Measurements from ENCODE around the gene EXOC7. TPM values are rescaled to one million over a fixed set of nuclear protein-coding genes. Genes with fewer than 3 reads are reported as not detected.
A peak's percentile ranks its signal among the peaks of the same experiment; 100 is the strongest.
"Not testable (repeated sequence)": the region's sequence is repeated elsewhere in the genome, so short reads cannot be mapped to it uniquely, and the experiment has no call there.

EXOC7 gene
- total RNA-seq, 1 experiment from 2014 or later = 51.4 TPM

DNA sequence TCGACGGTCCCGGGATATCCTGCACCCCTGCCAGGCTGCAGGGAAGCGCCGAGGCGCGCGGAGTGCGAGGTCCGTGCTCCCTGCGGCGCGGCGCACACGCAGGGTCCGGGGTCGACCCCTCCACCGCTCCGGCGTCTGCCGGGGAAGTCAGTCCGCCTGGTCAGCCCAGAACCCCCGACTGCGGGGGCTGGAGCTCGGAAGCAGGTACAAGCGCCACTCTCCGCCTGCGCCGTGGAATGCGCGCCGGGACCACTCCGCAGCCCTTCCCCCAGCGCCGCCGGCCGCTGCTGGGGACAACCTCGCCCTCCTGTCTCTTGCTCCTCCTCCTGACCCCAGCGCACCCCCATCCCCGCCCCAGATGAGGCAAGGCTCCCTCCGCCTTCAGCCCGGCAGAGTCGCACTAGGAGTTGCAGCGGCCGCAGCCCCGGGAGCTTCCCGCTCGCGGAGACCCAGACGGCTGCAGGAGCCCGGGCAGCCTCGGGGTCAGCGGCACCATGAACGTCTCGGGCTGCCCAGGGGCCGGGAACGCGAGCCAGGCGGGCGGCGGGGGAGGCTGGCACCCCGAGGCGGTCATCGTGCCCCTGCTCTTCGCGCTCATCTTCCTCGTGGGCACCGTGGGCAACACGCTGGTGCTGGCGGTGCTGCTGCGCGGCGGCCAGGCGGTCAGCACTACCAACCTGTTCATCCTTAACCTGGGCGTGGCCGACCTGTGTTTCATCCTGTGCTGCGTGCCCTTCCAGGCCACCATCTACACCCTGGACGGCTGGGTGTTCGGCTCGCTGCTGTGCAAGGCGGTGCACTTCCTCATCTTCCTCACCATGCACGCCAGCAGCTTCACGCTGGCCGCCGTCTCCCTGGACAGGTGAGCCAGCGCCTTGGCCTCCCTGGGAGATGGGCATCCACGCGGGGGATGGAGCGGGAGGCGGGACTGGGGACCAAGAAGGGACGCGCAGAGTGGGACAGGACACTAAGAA lies 28.9 kb downstream of the EXOC7 start, which contains the start of gene GALR2:
Gene GALR2 (plus strand): TSS at position 392 of the 974 bp plus-strand sequence. CDS start 103 bp downstream, at position 495.
- DNase-seq (ENCODE audit: low spot score) = no peak

DNA sequence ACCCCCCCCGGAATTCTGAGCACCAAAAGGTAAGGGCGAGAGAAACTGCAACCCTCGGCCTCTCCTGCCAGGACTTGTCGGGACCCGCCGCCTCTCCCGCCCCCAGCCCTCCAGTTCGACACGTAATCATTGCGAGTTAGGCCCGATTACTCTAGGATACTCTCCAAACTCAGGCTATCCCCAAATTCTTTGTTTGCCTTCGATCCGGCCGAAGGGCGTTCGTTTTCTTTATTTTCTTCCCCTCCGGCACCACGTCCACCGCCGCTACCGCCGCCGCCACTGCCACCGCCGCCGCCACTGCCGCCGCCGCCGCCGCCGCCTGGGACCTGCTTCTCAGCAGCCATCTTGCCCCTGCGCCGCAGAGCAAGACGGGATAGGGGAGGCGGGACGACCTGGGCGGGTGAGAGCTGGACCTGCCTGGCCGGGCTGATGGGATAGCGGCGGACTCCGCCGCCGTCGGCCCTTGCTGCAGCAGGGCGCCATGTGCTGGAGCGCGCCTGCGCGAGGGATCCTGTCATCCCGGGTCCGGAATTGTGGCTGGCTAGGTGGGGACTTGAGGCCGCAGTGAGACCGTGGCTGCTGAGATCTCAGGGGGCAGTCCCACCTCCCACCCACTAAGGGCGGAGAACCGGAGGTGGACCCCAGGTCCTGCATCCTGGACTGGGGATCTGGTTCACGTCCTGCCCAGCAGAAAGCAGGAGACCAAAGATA lies 31.3 kb downstream of the EXOC7 start, which contains the start of gene SRP68:
Gene SRP68 (minus strand): TSS at position 370 of the 711 bp plus-strand sequence. CDS start 26 bp downstream, at position 344.
- peak; percentile 92 for DNase-seq (ENCODE audit: low spot score)

- DNase-seq (ENCODE audit: low spot score) = no peak
Measured at GRCh38 chr17:76071531-76072147, 31.9 kb downstream of the EXOC7 start.

GRCh38 chr17:76065775-76066174 lies 37.8 kb downstream of the EXOC7 start:
- DNase-seq (ENCODE audit: low spot score) = no peak

DNA sequence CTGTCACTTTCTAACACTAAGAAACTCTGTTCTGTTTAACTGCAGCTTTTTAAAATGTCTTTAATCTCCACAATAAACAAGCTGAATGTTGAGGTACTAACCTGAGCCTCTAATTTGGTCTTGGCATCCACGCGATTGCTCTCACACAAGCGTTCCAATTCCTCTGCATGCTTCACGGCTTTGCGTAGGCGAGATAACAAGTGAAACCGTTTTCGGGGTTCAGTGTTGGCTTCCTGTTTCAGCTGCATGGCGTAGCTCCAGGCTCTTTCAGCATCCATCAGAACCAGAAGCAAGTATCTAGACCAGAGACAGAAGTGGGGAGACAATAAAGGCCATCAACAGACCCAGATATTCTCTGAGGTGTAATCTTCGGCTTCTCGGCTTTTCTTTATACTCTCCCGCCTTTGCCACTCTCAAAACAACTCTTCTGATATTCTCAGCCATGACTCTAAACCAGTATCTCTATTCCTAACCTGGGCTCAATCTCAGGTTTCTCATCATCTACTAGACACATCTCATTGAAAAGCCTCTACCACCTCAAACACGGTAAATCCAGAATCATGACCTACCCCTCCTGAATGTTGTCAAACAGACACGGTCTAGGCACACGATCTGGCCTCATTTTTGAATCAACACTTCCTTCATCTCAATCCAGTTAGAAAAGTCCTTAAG lies 39.6 kb downstream of the EXOC7 start:
- DNase-seq (ENCODE audit: low spot score) = no peak

GRCh38 chr17:76058264-76058663 lies 45.3 kb downstream of the EXOC7 start:
- DNase-seq (ENCODE audit: low spot score) = not testable (repeated sequence)

- DNase-seq (ENCODE audit: low spot score) = no peak
Measured at GRCh38 chr17:76056882-76057281, 46.7 kb downstream of the EXOC7 start.

DNA sequence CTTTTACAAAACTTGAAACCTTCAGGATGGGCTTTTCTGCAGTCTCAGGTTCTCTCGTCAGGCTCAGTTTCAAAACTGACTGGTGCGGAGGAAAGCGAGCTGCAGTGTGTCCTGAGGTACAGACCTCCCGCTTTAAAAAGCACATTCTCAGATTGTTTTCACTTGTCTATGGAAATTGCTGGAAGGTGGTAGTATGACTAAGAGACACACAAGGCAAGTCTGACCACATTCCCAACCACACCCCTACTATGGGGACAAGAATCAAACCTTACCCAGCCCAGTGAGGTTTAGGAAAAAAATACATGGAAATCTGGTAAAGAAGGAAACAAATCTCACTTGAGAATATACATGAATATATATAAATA lies 49.5 kb downstream of the EXOC7 start:
- no peak for DNase-seq (ENCODE audit: low spot score)

DNA sequence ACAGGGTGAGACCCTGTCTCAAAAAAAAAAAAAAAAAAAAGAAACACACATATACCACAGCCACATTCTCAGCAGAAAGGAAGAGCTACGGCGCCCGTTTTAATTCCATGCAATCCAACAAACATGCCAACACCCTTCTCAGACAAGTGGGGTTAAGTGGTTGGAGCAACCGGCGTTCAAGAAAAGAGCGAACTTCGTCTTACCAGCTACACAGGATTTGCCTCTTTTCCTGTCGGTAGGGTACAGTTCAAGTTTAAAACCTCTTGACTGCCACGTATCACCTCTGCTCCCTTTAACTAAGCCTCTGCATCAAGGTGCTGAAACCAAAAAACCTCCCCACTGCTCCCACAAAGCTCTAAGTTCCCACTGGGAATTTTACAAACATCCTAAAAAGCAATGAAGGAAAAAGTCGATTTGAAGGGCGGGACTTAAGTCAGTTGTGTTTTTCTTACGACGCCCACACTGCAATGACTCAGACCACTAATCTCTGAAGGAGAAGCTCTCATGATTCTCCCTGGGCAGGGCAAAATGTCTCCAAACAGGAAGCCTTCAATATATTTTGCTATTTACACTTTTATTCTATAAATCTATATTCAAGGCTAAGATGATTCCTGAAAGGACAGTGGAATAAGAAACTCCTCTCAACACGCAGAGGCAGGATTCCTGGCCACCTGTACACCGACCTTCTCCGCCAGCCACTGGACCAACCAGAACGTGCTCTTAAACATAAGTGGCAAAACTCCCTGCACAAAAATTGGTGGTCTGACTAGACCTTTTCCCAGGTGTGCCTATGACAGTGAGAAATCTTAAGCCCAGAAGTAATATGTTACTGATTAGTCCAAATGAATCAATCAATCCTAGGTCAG lies 50.1 kb downstream of the EXOC7 start:
- no peak for DNase-seq (ENCODE audit: low spot score)

DNA sequence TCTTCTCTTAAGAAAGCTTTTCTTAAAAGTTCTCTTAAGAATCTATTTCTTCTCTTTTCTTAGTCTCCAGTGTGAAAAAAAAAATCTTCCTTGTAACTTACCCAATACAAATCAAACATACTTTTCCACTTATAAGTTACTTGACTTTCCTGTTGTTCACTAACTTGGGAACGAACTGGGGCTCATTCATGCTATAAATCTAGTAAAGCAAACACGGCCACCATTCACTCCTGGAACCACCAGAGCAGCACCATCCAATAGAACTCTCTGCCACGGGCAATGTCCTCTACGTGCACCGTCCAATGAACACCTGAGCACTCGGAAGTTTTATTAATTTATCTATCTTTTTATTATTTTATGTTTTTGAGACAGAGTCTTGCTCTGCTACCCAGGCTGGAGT lies 52.0 kb downstream of the EXOC7 start:
- DNase-seq (ENCODE audit: low spot score) = no peak

DNA sequence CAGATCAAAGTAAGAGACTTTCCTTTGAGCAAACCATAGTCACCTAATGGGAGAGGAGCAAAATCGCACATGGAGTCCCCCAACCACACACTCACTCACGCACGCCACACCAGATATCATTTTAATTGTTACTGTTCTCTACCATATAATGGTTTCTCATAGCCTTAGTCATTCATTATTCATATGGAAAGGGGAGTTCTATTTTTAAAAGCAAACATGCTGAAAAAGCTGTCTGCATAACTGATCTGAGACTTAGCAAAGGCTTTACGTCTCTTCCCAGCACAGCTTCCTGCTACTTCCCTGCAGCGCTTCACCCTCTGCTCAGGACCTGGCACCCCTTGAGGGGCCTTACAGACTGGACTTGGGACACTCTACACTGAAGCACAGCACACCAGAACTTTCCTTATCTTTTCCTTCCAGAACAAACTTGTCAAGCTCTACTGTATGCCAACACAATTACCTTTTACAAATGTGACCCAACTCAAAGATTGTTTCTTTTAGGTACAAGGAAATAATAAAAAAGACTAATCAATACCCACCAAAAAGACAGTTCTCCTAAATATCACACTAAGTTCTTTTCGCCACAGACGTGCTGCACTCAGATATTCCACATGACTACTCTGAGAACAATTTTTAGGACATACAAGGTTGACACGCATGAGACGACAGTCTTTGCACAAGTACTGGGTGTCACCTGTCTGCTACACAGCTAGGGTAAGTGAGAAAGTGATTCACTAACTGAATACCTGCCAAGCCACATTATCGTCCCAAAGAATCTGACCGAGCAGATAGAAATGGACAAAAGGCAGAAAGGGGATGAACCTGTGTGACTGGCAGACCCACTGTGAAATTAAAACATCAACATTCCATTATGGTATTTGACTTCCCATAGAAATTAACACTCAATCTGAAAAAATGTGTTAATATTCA lies 52.8 kb downstream of the EXOC7 start:
- no peak for DNase-seq (ENCODE audit: low spot score)

DNA sequence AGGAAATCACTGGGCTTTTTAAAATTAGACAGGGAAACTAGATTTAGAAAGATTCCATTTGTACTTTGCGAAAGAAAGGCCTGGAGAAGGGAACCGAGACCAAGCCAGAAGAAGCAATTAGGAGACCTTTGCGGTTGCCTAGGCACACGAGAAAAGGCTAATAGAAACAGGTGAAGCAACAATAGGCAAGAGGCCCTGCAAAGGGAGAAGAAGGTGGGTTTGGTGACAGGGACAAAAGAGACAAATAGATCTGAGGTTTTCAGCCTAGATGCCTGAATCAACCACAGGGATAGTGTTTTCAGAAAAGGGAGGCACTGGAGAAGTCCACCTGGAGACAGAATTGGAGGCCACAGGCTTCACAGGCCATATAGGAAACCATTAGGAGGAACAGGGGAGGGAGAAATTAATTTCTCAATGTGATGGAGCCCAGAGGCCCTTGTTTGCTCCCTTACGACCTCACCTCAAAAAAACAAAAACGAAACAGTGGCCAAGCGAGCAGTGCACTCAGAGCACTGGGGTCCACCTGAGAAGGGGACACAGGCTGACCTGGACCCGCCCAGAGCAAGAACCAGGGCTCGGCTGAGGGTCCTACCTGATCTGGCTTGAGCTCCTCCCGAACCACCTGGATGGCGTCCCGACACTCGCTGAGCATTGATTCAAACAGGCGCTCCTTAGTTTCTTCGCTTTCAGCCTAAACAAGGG lies 53.6 kb downstream of the EXOC7 start:
- DNase-seq (ENCODE audit: low spot score) = no peak

DNA sequence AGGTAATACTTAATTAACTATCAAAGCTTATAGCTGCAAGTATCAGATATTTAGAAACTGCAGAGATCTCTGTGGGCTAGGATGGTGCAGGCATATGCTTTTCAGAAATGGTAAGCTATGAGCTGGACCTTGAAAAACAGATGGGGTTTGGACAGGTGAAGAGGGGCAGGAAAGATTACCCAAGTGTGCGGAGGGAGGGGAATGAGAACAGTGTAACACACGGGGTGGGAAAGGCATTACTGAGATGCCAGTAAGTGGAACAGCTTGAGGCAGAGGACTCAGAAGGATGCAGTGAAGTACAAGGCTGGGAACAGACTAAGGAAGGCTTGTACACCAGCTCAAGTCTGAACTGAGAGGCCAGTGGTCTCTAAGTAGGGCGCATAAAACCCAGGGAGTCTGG lies 54.3 kb downstream of the EXOC7 start:
- no peak for DNase-seq (ENCODE audit: low spot score)

DNA sequence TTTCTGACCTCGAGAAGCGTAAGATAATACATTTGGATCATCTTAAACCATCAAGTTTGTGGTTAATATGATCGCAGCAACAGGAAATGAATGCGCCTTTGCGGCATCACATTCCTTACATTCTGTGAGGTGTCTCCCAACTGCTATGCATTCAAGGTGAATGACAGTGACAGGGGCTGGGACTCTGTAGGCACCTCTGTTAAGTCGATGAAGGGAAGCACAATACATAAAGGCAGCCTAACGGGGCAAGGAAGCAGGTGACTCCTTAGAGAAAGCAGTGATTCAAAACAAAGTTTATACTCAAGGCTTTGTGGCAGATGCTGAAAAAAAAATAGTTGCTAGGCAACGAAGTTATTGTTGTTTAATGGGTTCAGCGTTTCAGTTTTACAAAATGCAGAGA lies 54.9 kb downstream of the EXOC7 start:
- no peak for DNase-seq (ENCODE audit: low spot score)

GRCh38 chr17:76048025-76048605 lies 55.5 kb downstream of the EXOC7 start:
- no peak for DNase-seq (ENCODE audit: low spot score)

DNA sequence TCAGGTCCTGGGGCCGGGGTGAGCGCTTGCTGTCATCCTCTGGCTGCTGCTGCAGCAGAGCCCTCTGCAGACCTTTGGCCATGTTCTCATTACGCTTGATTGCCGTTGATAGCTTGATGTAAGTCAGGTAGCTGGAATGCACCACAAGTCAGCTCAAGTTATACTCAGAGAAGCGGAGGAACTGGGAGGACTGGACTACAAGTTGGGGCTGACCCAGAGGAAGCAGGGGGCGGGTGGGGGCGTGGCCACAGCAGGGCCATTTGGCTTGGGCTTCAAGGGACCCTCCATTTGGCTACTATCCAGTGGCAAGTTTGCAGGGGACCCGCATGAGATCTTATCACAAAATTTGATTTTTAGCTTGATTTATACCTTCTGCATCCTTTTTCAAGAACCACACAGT lies 57.5 kb downstream of the EXOC7 start:
- DNase-seq (ENCODE audit: low spot score) = no peak

- not testable (repeated sequence) for DNase-seq (ENCODE audit: low spot score)
Measured at GRCh38 chr17:76044475-76045007, 59.0 kb downstream of the EXOC7 start.

- DNase-seq (ENCODE audit: low spot score) = not testable (repeated sequence)
Measured at GRCh38 chr17:76042868-76043267, 60.7 kb downstream of the EXOC7 start.

All from H4 (cell line).